Measurements from ENCODE around the gene FREM3. TPM values are rescaled to one million over a fixed set of nuclear protein-coding genes. Genes with fewer than 3 reads are reported as not detected.

FREM3 gene
- total RNA-seq, 6 donors from 2014 or later: 0.11 to 1.5 (median 0.30) TPM; not detected in 2

DNA sequence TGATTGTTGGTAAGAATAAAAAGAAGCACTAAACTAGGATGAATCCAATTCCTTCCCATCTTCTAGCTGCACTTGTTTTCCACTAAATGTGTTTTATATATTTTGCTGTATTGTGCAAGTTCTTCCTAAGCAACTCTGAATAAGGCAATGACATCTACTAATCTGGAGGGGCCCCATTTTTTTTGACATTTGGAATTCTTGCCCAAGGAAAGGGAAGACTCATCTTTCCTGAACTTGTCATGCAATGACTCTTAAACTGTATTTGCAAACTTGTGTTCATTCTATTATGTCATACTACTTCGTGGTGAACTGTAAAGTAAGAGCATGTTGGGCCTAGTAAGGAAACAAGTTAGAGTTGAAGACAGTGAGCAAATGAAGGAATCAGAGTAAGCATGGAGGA lies 45.9 kb downstream of the FREM3 start:
- 58 to 74% methylated on average over 1 of the region's 1 CpG for WGBS, 2 donors
- TF ChIP-seq EP300 (IDR thresholded peaks at IDR 0.05) (no peak), POLR2A (IDR thresholded peaks at IDR 0.05) (no peak), POLR2AphosphoS5 (IDR thresholded peaks at IDR 0.05) (no peak)
- TF ChIP-seq, protein P1, sequence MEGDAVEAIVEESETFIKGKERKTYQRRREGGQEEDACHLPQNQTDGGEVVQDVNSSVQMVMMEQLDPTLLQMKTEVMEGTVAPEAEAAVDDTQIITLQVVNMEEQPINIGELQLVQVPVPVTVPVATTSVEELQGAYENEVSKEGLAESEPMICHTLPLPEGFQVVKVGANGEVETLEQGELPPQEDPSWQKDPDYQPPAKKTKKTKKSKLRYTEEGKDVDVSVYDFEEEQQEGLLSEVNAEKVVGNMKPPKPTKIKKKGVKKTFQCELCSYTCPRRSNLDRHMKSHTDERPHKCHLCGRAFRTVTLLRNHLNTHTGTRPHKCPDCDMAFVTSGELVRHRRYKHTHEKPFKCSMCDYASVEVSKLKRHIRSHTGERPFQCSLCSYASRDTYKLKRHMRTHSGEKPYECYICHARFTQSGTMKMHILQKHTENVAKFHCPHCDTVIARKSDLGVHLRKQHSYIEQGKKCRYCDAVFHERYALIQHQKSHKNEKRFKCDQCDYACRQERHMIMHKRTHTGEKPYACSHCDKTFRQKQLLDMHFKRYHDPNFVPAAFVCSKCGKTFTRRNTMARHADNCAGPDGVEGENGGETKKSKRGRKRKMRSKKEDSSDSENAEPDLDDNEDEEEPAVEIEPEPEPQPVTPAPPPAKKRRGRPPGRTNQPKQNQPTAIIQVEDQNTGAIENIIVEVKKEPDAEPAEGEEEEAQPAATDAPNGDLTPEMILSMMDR (IDR thresholded peaks at IDR 0.05): no peak
- Histone ChIP-seq H3K4me1 (no peaks in the 10 kb centered on the region), H3K27ac (no peak overlapping the region), H3K4me3 (no peak overlapping the region), H3K36me3 (no peaks in the 10 kb centered on the region), H3K27me3 (no peaks in the 10 kb centered on the region), H3K9me3 (no peaks in the 10 kb centered on the region)
- DNase-seq (no peak), ATAC-seq (ENCODE audit: low FRiP score in 2 of 2) (no peak)

DNA sequence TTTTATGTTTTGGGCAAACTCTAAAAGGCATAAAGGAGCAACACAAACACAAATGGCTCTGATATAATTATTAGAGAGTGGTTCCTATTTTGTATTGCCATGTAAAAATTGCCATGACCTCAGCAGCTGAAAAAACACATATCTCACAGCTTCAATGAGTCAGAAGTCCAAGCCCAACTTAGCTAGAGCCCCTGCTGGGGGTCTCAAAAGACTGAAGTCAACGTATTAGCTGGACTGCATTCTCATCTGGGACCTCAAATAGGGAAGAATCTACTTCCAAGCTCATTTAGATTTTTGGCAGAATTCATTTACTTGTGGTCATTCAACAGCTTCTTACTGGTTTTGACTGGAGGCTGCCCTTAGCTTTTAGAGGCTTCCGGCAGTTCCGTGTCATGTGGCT lies 47.4 kb downstream of the FREM3 start:
- ATAC-seq (ENCODE audit: low FRiP score in 2 of 2) (no peak), DNase-seq (no peak)
- no peak overlapping the region for H3K4me3 ChIP-seq
- TF ChIP-seq POLR2AphosphoS5 (IDR thresholded peaks at IDR 0.05) (no peak), POLR2A (IDR thresholded peaks at IDR 0.05) (no peak), EP300 (IDR thresholded peaks at IDR 0.05) (no peak)
- TF ChIP-seq, protein P1 (IDR thresholded peaks at IDR 0.05): no peak
- no peaks in the 10 kb centered on the region for H3K9me3 ChIP-seq
- no peak overlapping the region for H3K27ac ChIP-seq
- no peaks in the 10 kb centered on the region for H3K4me1 ChIP-seq
- WGBS, 2 donors: 88 to 89% methylated on average over 3 of the region's 3 CpGs
- H3K36me3 ChIP-seq: no peaks in the 10 kb centered on the region
- no peaks in the 10 kb centered on the region for H3K27me3 ChIP-seq

DNA sequence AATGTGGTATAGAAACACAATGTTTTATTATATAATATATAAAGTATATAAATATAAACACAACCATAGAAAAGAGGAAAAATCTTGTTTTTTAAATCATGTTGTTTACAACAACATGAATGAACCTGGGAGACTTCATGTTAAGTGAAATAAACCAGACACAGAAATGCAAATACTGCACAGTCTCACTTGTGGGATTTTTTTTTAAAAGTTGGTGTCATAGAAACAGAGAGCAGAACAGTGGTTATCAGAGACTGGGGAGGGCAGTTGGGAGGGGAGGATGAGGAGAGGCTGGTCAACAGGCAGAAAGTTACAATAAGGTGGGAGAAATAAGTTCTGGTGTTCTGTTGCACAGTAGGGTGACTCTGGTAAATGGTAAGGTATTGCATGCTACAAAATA lies 57.1 kb downstream of the FREM3 start:
- no peak for ATAC-seq (ENCODE audit: low FRiP score in 2 of 2)
- TF ChIP-seq POLR2A (IDR thresholded peaks at IDR 0.05) (no peak), POLR2AphosphoS5 (IDR thresholded peaks at IDR 0.05) (no peak), EP300 (IDR thresholded peaks at IDR 0.05) (no peak)
- TF ChIP-seq, protein P1 (IDR thresholded peaks at IDR 0.05): no peak
- H3K27ac ChIP-seq: no peak overlapping the region
- DNase-seq: no peak
- no peak overlapping the region for H3K4me3 ChIP-seq
- peaks cover 0 to 7% (median 2%) of the 10 kb centered on the region in 4 donors for H3K9me3 ChIP-seq
- no peaks in the 10 kb centered on the region for H3K36me3 ChIP-seq
- H3K4me1 ChIP-seq: no peaks in the 10 kb centered on the region
- H3K27me3 ChIP-seq: no peaks in the 10 kb centered on the region

DNA sequence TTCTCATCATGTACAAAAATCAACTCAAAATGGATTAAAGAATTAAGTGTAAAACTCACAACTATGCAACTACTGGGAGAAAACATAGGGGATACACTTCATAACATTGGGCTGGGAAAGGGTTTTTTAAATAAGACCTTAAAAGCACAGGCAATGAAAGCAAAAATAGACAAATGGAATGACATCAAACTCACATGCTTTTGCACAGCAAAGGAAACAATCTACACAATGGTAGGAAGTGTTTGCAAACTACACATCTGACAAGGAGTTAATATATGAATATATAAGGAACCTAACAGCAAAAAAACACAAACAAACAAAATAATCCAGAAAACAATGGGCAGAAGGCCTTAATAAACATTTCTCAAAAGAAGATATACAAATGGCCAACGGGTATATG lies 57.9 kb downstream of the FREM3 start:
- Histone ChIP-seq H3K4me3 (no peak overlapping the region), H3K9me3 (peaks cover 0 to 4% (median 2%) of the 10 kb centered on the region in 4 donors), H3K4me1 (no peaks in the 10 kb centered on the region), H3K27ac (no peak overlapping the region), H3K27me3 (no peaks in the 10 kb centered on the region), H3K36me3 (no peaks in the 10 kb centered on the region)
- ATAC-seq (ENCODE audit: low FRiP score in 2 of 2) (no peak), DNase-seq (no peak)
- TF ChIP-seq, protein P1 (IDR thresholded peaks at IDR 0.05): no peak
- TF ChIP-seq POLR2AphosphoS5 (IDR thresholded peaks at IDR 0.05) (no peak), EP300 (IDR thresholded peaks at IDR 0.05) (no peak), POLR2A (IDR thresholded peaks at IDR 0.05) (no peak)
- WGBS, 2 donors: 56 to 71% methylated on average over 1 of the region's 1 CpG

DNA sequence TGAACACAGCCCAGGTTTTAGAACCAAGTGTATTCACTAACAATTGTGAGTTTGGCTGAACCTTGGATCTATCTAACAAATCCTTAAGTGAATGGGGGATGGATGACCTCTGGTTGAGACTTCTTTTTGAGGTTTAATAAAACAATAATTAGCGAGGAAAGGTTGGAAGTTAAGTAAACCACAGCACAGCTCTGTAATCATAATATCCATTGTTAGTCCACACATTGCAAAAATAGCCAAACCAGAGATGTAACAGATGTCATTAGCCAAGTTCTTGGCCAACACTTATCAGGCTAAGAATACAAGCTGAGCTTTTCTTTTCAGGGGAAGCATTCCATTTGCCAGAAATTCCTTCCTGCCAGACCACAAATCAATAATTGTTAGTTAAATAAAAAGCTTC lies 59.1 kb downstream of the FREM3 start:
- 26 to 67% methylated on average over 1 of the region's 1 CpG for WGBS, 2 donors

More for the DNA sequence above, 59.1 kb downstream of the FREM3 start:
- Histone ChIP-seq H3K4me1 (no peaks in the 10 kb centered on the region), H3K27ac (no peak overlapping the region), H3K27me3 (no peaks in the 10 kb centered on the region), H3K9me3 (no peaks in the 10 kb centered on the region), H3K36me3 (no peaks in the 10 kb centered on the region), H3K4me3 (no peak overlapping the region)
- ATAC-seq (ENCODE audit: low FRiP score in 2 of 2) (no peak), DNase-seq (no peak)
- TF ChIP-seq POLR2A (IDR thresholded peaks at IDR 0.05): no peak
- no peak for TF ChIP-seq POLR2AphosphoS5 (IDR thresholded peaks at IDR 0.05)
- TF ChIP-seq, protein P1 (IDR thresholded peaks at IDR 0.05): no peak
- no peak for TF ChIP-seq EP300 (IDR thresholded peaks at IDR 0.05)
